OCI-M2 (cell line): ENCODE data around the gene ELFN1.

Experiments
- DNase-seq: peaks from one replicate; lab custom pipeline; 2025; ENCODE audit not compliant: unreplicated experiment; lab: John Stamatoyannopoulos, UW

Gene ELFN1

DNA sequence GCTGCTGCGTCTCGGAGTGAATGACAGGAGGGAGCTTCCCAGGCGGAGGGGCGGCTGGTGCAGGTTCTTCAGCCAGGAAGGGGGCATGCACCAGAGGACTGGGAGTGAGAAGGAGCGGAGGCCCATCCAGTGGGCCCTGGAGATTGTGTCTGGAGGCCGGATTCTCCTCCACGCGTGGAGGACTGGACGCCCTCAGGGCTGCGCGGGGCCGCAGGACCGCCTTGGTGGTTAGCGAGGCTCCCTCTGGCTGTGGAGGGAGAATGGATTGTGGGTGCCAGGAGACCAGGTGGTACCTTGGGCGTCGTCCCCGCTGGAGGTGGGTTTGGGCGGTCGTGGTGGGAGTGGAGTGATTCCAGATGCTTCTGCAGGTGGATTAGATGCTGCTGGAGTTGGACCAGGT is 68.9 kb downstream of the ELFN1 start:
- DNase-seq: no peak

- DNase-seq: no peak
Observed at GRCh38 chr7:1739593-1739992, 69.5 kb downstream of the ELFN1 start.

GRCh38 chr7:1740214-1740613 is 70.1 kb downstream of the ELFN1 start:
- DNase-seq: no peak

GRCh38 chr7:1741246-1741645 is 71.2 kb downstream of the ELFN1 start:
- no peak for DNase-seq

DNA sequence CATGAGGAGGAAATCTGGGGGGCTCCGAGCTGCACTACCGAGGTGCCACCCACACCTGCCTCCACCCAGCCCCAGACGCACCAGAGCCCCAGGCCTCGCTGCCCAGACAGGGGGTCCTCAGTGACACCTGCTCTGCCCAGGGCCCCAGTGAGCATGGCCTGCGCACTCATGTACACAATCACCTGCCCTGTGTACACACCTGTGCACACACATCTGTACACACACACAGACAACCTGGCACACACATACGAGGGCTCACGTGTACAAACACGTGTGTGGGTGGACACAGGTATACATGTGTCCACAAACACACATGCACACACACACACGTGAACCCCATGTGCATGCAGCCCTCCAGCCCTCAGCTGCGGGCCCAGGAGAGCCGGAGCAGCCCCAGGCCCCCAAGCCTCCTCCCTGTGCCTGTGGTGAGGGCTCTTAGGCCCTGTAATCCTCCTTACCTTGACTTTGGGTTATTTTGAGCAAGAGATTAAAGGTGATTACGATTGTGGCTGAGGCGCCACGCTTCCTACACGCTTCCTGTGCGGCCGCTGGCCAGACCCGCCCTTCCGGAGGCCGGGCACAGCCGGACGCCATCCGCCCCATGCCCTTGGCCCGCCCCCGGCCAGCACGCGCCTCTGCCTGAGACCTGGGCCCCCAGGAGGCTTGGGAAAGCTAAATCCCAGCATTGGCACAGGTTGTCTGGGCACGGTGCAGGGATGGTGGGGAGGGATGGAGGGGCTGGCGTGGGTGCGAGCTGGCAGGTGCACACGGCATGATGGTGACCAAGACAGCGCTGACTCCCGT is 71.9 kb downstream of the ELFN1 start:
- DNase-seq: no peak

DNA sequence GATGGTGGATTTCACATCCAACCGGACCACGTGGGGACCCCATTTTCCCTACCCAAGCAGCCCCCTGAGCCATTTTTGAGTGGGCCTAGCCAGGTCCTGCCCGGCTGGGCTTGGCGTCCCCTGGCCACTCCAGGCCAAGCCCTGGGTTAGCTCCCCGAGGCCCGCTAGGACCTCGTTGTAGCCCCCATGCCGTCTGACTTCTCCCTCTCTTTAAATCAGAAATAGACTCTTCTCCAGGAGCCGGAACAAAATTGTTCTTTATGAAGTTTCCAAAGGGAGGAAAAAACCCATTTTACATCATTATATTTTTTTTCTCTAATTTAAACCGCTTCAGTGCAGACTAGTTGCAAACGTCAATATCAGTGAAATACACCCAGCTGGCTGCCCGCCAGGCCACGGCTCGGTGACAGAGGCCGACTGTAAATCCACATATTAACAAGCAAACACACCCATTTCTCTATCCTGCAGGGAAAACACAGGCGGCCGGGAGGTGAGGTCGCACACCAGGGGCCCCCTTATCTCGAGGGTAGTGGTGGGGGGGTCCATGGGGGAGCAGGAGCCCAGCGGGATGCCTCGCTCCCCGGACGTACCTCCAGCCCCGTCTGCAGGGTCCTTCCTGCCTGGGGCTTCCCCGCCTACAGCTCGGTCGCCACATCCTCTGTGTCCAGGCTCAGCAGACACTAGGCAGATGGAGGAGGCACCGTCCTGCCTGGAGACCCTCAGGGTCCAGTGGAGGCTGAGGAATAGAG is 72.7 kb downstream of the ELFN1 start:
- DNase-seq: no peak

GRCh38 chr7:1743481-1744230 is 73.6 kb downstream of the ELFN1 start:
- DNase-seq: no peak

DNA sequence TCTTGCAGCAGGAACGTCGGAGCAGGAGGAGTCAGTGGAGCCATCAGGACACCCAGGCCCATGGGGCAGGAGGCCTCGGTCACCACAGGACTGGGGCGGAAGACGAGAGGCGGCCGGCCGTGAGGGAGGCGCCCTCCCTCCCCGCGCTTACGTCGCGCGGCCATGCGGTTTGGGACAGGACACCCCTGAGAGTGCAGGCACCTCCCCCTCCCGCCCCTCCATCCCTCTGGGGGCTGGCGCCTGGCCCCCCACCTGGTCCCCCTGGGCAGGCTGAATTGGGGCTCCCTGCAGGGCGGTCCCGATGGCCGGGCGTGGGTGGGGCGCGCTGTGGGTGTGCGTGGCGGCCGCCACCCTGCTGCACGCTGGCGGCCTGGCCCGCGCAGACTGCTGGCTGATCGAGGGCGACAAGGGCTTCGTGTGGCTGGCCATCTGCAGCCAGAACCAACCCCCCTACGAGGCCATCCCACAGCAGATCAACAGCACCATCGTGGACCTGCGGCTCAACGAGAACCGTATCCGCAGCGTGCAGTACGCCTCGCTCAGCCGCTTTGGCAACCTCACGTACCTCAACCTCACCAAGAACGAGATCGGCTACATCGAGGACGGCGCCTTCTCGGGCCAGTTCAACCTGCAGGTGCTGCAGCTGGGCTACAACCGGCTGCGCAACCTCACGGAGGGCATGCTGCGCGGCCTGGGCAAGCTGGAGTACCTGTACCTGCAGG is 74.4 kb downstream of the ELFN1 start:
- no peak for DNase-seq

GRCh38 chr7:1745018-1745532 is 75.0 kb downstream of the ELFN1 start:
- no peak for DNase-seq

- DNase-seq: no peak
Observed at GRCh38 chr7:1745576-1746490, 75.8 kb downstream of the ELFN1 start.

GRCh38 chr7:1746491-1746975 is 76.5 kb downstream of the ELFN1 start:
- no peak for DNase-seq

GRCh38 chr7:1747004-1747801 is 77.1 kb downstream of the ELFN1 start:
- DNase-seq: no peak

DNA sequence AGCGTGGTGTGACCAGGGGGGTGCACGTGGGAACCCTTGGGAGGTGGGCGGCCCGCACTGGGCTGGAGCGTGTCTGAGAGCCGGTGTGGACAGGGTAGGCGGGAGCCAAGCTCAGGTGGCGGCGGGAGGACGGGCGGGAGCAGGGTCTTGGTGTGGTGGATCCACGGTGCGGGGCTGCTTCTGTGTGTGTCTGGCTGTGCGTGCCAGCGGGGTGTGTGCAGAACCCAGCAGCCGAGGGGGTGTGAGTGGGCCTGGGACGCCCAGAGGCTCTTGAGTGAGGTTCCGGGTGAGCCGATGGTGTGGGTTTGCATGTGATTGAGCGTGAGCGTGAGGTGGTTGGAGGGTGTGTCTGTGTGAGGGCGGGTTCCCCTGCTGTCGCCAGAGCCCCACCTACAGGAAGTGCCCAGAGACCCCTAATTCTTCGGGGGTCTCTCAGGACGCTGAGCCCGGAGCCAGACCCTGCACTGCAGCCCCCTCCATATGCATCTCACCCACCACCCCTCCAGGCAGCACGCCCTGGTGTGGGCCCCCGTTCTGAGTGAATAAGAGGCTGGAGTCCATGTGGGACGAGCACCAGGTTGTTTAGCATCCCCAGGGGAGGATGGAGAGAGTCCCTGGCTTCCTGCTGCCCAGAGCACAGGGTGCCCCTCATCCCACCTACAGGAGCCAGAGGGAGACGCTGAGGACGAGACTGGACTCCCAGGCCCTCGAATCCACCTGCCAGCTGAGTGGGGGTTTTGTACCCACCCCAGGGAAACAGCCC is 78.2 kb downstream of the ELFN1 start:
- DNase-seq: no peak

- no peak for DNase-seq
Observed at GRCh38 chr7:1748839-1749173, 78.7 kb downstream of the ELFN1 start.

DNA sequence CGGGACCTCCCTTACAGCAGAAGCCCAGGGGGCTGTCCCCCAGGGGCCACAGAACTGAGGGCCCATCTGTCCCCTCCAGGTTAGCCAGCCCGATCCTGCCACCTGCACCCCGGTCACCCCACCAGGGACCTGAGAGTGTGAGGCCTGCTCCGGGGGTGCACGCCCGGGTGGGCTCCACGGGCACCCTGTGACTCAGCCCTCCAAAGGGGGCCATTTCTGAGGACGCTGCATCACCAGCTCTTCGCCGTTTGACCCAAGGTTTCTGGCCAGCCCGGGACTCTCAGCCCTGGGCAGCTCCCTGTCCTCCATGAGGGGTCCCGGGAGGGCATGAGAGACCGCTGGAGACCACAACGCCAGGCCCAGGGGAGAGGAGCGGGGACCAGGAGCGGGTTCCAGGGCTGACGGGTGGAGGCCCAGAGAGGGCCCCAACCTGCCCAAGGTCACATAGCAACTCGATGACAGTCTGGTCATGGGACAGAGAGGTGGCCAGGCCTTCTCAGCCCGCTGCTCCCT is 79.3 kb downstream of the ELFN1 start:
- DNase-seq: no peak

DNA sequence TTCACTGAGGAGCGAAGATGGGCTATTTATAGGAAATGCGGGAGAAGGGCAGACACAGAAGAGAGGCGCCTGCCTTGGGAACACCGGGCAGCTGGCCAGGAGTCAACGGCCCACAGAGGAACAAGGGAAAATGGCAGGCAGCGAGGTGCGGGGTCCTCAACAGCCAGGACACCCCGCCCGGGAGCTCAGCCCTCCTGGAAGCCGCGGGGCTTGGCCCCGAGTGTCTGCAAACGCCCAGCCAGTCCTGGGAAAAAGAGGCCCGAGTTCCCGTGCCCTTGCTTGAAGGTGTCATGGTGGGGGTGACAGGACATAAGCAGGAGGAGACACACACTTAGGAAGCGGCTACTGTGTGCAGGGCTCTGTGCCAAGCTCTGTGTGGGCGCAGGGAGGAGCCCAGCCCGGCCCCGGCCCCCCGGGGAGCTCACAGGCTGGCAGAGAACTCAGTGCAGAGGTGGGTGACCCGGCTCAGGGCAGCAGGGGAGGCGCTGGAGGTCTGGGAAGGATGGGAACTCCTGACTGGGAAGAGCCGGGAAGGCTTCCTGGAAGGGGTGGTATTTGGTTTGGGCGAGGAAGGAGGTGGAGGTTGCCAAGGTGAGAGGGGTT is 79.9 kb downstream of the ELFN1 start:
- DNase-seq: no peak

DNA sequence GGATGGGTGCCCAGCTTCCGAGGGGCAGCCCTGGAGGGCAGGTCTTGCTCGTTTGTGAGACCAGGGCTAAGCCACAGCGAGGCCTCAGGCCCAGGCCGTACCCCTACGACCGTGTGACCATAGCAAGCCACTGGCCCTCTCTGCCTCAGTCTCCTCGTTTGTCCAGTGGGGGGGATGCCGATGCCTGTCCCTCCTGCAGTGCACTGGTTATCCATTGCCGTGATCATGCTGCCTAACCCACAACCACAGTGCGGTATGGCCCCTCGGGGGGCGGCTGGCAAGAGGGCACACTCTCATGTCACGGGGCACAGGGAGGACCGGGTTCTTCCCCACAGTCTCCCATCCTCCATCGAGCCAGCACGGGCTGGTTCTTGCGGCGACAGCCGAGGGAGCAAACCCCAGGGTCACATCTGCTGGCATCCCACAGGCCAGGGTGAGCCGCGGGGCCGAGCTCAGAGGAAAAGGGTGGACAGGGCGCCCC is 80.5 kb downstream of the ELFN1 start:
- no peak for DNase-seq
